A549 (cell line): ENCODE data around the gene PIWIL4. TPM values are rescaled to one million over a fixed set of nuclear protein-coding genes. Genes with fewer than 3 reads are reported as not detected.

Source experiments
- ATAC-seq, 2 experiments: fragments of 200-7000 bp in 1 of 2; fragments of >200 bp in 1 of 2; cut with Nextera tagmentation in 1 of 2; cut with Tn5 transposase in 1 of 2; 3 replicates each; pipeline versions ENCODE4 v1.8.0 to v1.9.1; 2018 to 2020; ENCODE audit warnings: mild to moderate bottlenecking in 1 of 2, moderate library complexity in 1 of 2
- CTCF ChIA-PET: fragments of 300-600 bp; sonication (Branson Sonifier 250); formaldehyde crosslinking; extraction: SDS; loops from one replicate; lab custom pipeline; 2021; ENCODE audit warnings: antibody characterized with exemption, inconsistent platforms; lab: Yijun Ruan, JAX
- POLR2A ChIA-PET: fragments of 350-600 bp; formaldehyde crosslinking; extraction: SDS; loops from one replicate; lab custom pipeline; 2021; ENCODE audit warnings: antibody characterized with exemption, inconsistent platforms; lab: Yijun Ruan, JAX
- DNase-seq, 2 experiments: peaks; one replicate each; pipeline versions ENCODE4 v3.0.0 to v3.0.0-alpha.2; 2011 to 2016; ENCODE audit warnings: low read depth in 1 of 2, low spot score in 1 of 2
- FAIRE-seq: peaks from 2 replicates; lab custom pipeline; 2011; peaks lifted over from hg19 to GRCh38; lab: Jason Lieb, UNC
- H3K27ac ChIP-seq, 2 experiments: fragments of >200 bp; sonication (Bioruptor Twin); formaldehyde crosslinking; 3 replicates each; pipeline ENCODE4 v1.5.1; 2016 to 2017
- H3K4me1 ChIP-seq: fragments of >200 bp; sonication (Bioruptor Twin); formaldehyde crosslinking; 3 replicates; pipeline ENCODE4 v1.6.1; 2016
- H3K4me2 ChIP-seq: fragments of >200 bp; sonication (Bioruptor Twin); formaldehyde crosslinking; 3 replicates; pipeline ENCODE4 v1.6.1; 2016
- H3K4me3 ChIP-seq: fragments of >200 bp; sonication (Bioruptor Twin); formaldehyde crosslinking; 3 replicates; pipeline ENCODE4 v1.5.1; 2016
- H3K9me3 ChIP-seq: fragments of >200 bp; sonication (Bioruptor Twin); formaldehyde crosslinking; 3 replicates; pipeline ENCODE4 v1.6.1; 2016
- CBX8 ChIP-seq: fragments of 200-600 bp; sonication (generic); IDR thresholded peaks from 2 replicates; pipeline ENCODE4 v1.6.1; 2016
- CHD2 ChIP-seq: fragments of 150-350 bp; IDR thresholded peaks from 2 replicates; pipeline ENCODE4 v1.6.1; 2014; ENCODE audit warnings: low read length; ENCODE audit not compliant: partially characterized antibody
- EHF ChIP-seq: fragments of 250-450 bp; sonication (Bioruptor Pico); IDR thresholded peaks from 2 replicates; pipeline ENCODE4 v1.5.0; 2020; ENCODE audit warnings: mild to moderate bottlenecking
- EHMT2 ChIP-seq: fragments of 200-600 bp; sonication (generic); IDR thresholded peaks from 2 replicates; pipeline ENCODE4 v1.6.1; 2016; ENCODE audit warnings: antibody characterized with exemption, low read depth, mild to moderate bottlenecking, moderate library complexity
- ELK1 ChIP-seq: fragments of 150-350 bp; IDR thresholded peaks from 2 replicates; pipeline ENCODE4 v1.6.1; 2014; ENCODE audit warnings: low read depth, mild to moderate bottlenecking, low read length
- FOSB ChIP-seq: fragments of 250-450 bp; sonication (Bioruptor Pico); IDR thresholded peaks from 2 replicates; pipeline ENCODE4 v1.5.0; 2020; ENCODE audit warnings: mild to moderate bottlenecking, moderate library complexity
- FOXS1 ChIP-seq: fragments of 250-450 bp; sonication (Bioruptor Pico); IDR thresholded peaks from 2 replicates; pipeline ENCODE4 v1.5.0; 2020; ENCODE audit warnings: mild to moderate bottlenecking, moderate library complexity
- GATA3 ChIP-seq: IDR thresholded peaks from 2 replicates; pipeline ENCODE4 v1.6.1; 2012; ENCODE audit warnings: borderline replicate concordance
- HDAC2 ChIP-seq: fragments of 200-600 bp; sonication (generic); IDR thresholded peaks from 2 replicates; pipeline ENCODE4 v1.6.1; 2016
- HEYL ChIP-seq: fragments of 250-450 bp; sonication (Bioruptor Pico); IDR thresholded peaks from 2 replicates; pipeline ENCODE4 v1.8.0; 2021; ENCODE audit warnings: mild to moderate bottlenecking, moderate library complexity
- HMGXB4 ChIP-seq: fragments of 250-450 bp; sonication (Bioruptor Pico); IDR thresholded peaks from 2 replicates; pipeline ENCODE4 v1.5.0; 2021; ENCODE audit warnings: mild to moderate bottlenecking, moderate library complexity, borderline replicate concordance
- HOXB13 ChIP-seq: fragments of 250-450 bp; sonication (Bioruptor Pico); IDR thresholded peaks from 2 replicates; pipeline ENCODE4 v1.5.0; 2020; ENCODE audit warnings: low read depth, mild to moderate bottlenecking, moderate library complexity
- HOXB5 ChIP-seq: fragments of 250-450 bp; sonication (Bioruptor Pico); IDR thresholded peaks from 2 replicates; pipeline ENCODE4 v1.5.0; 2020; ENCODE audit warnings: mild to moderate bottlenecking, moderate library complexity
- JUN ChIP-seq, 2 experiments: fragments of >200 bp; sonication (Bioruptor Twin); formaldehyde crosslinking; IDR thresholded peaks; 2 replicates in 1 of 2; 3 replicates in 1 of 2; pipeline ENCODE4 v1.6.1; 2016 to 2017
- JUNB ChIP-seq: fragments of >200 bp; sonication (Bioruptor Twin); formaldehyde crosslinking; IDR thresholded peaks from 2 replicates; pipeline ENCODE4 v1.6.1; 2016
- KDM5A ChIP-seq: fragments of 200-600 bp; sonication (generic); IDR thresholded peaks from 2 replicates; pipeline ENCODE4 v1.6.1; 2016; ENCODE audit warnings: antibody characterized with exemption, mild to moderate bottlenecking
- MYC ChIP-seq: IDR thresholded peaks from 2 replicates; pipeline ENCODE4 v1.6.1; 2012; ENCODE audit warnings: mild to moderate bottlenecking, inconsistent platforms, low read length, improper control_type of control experiment, borderline replicate concordance
- NFE2L2 ChIP-seq: fragments of 150-350 bp; conservative IDR thresholded peaks from 2 replicates; pipeline ENCODE4 v1.6.1; 2014; ENCODE audit warnings: low read length
- NR3C1 ChIP-seq: fragments of >200 bp; sonication (Bioruptor Twin); formaldehyde crosslinking; IDR thresholded peaks from 3 replicates; pipeline ENCODE4 v1.6.1; 2017
- POLR2A ChIP-seq: IDR thresholded peaks from 2 replicates; pipeline ENCODE4 v1.6.1; 2012; ENCODE audit warnings: mild to moderate bottlenecking, low read length
- RCOR1 ChIP-seq: fragments of 150-350 bp; IDR thresholded peaks from 2 replicates; pipeline ENCODE4 v1.6.1; 2014; ENCODE audit warnings: antibody characterized with exemption, low read length, low read depth
- RFX5 ChIP-seq: fragments of 450-650 bp; IDR thresholded peaks from 2 replicates; pipeline ENCODE4 v1.7.1; 2014; ENCODE audit warnings: antibody characterized with exemption, mild to moderate bottlenecking, moderate library complexity
- SREBF2 ChIP-seq: fragments of 450-650 bp; IDR thresholded peaks from 2 replicates; pipeline ENCODE4 v1.6.1; 2014; ENCODE audit warnings: mild to moderate bottlenecking, moderate library complexity
- USF2 ChIP-seq: fragments of 450-650 bp; IDR thresholded peaks from 2 replicates; pipeline ENCODE4 v1.6.1; 2014; ENCODE audit warnings: antibody characterized with exemption
- ZNF302 ChIP-seq: fragments of 250-450 bp; sonication (Bioruptor Pico); IDR thresholded peaks from 2 replicates; pipeline ENCODE4 v1.9.0; 2021; ENCODE audit warnings: inconsistent platforms, mild to moderate bottlenecking, moderate library complexity
- WGBS: methylation state at CpG from one replicate; pipeline ENCODE4 v1.1.6; 2017; ENCODE audit errors: missing lambda C conversion rate; 5-methylcytosine and 5-hydroxymethylcytosine counted together
- polyA plus RNA-seq, 4 experiments: library from polyadenylated mRNA; depleted of rRNA in 3 of 4; stranded (reverse); fragments of >200 nt; fragmentation: RNase III in 1 of 4; extraction: RNeasy Plus Mini Kit Qiagen cat#74134 plus additional on column Dnase treatment in 1 of 4; gene quantifications; 2 replicates in 3 of 4; 3 replicates in 1 of 4; pipeline ENCODE4 v1.2.3, GENCODE V29; 2011 to 2017

Gene PIWIL4
- polyA plus RNA-seq, 2 of the 4 experiments (the other 2 are of a cell fraction) = 0.28 to 0.35 TPM

GRCh38 chr11:94586546-94586945 is 19.4 kb downstream of the PIWIL4 start:
- Histone ChIP-seq H3K9me3 (no peaks in the 10 kb centered on the region), H3K4me3 (no peak overlapping the region), H3K27ac (no peak overlapping the region), H3K4me2 (no peak overlapping the region), H3K4me1 (no peaks in the 10 kb centered on the region)
- ATAC-seq (no peak), DNase-seq (no peak), FAIRE-seq (no peak)
- TF ChIP-seq HDAC2 = no peak
- TF ChIP-seq CHD2 = no peak
- 71% methylated on average over 5 of the region's 5 CpGs for WGBS
- POLR2A ChIA-PET = no interaction called here
- CTCF ChIA-PET = interaction anchor here (1.6 kb wide), 1 partner anchor 10 kb away, joined by 4 read pairs; no protein-coding TSS in a partner anchor

- FAIRE-seq (no peak), DNase-seq (no peak), ATAC-seq (no peak)
- CTCF ChIA-PET = interaction anchor here (1.6 kb wide), 1 partner anchor 10 kb away, joined by 4 read pairs; no protein-coding TSS in a partner anchor
- no peak for TF ChIP-seq NFE2L2
- no peak for TF ChIP-seq KDM5A
- TF ChIP-seq EHF (CRISPR knock-in tag) = no peak
- no peak for TF ChIP-seq FOXS1 (CRISPR knock-in tag)
- TF ChIP-seq SREBF2 = no peak
- no peak for TF ChIP-seq ZNF302 (CRISPR knock-in tag)
- Histone ChIP-seq H3K4me2 (no peak overlapping the region), H3K9me3 (no peaks in the 10 kb centered on the region), H3K27ac (no peak overlapping the region), H3K4me3 (no peak overlapping the region), H3K4me1 (no peaks in the 10 kb centered on the region)
- WGBS = 90% methylated on average over 5 of the region's 5 CpGs
- POLR2A ChIA-PET = no interaction called here
Measured at GRCh38 chr11:94586978-94587377, 19.8 kb downstream of the PIWIL4 start.

- CTCF ChIA-PET = interaction anchor here (1.7 kb wide), 1 partner anchor 11 kb away, joined by 4 read pairs; no protein-coding TSS in a partner anchor
- no peak for FAIRE-seq
- no peak for DNase-seq
- Histone ChIP-seq H3K4me3 (no peak overlapping the region), H3K9me3 (no peaks in the 10 kb centered on the region), H3K27ac (no peak overlapping the region), H3K4me1 (no peaks in the 10 kb centered on the region), H3K4me2 (no peak overlapping the region)
- POLR2A ChIA-PET = no interaction called here
- no peak for ATAC-seq
- TF ChIP-seq HDAC2 = no peak
- TF ChIP-seq HOXB13 (CRISPR knock-in tag) = no peak
- TF ChIP-seq HMGXB4 = no peak
- no peak for TF ChIP-seq NR3C1
- TF ChIP-seq GATA3 = no peak
- TF ChIP-seq RFX5 = no peak
- no peak for TF ChIP-seq FOSB (CRISPR knock-in tag)
- TF ChIP-seq FOXS1 (CRISPR knock-in tag) = no peak
- no peak for TF ChIP-seq EHMT2
- TF ChIP-seq ELK1 = no peak
- no peak for TF ChIP-seq JUNB
- no peak for TF ChIP-seq EHF (CRISPR knock-in tag)
- no peak for TF ChIP-seq MYC
- no peak for TF ChIP-seq POLR2A
- no peak for TF ChIP-seq CBX8
- no peak for TF ChIP-seq HOXB5 (CRISPR knock-in tag)
- TF ChIP-seq USF2 = no peak
- no peak for TF ChIP-seq HEYL (CRISPR knock-in tag)
- no peak for TF ChIP-seq JUN (IDR thresholded peaks at IDR 0.05)
- no peak for TF ChIP-seq RCOR1
- 57% methylated on average over 2 of the region's 2 CpGs for WGBS
Measured at GRCh38 chr11:94588366-94588942, 21.3 kb downstream of the PIWIL4 start.
